Measurements from ENCODE around the gene MYG1.
"Not testable (repeated sequence)": the region's sequence is repeated elsewhere in the genome, so short reads cannot be mapped to it uniquely, and the experiment has no call there.

Gene MYG1

GRCh38 chr12:53327435-53328042 is 28.0 kb downstream of the MYG1 start:
- ATAC-seq (ENCODE audit: low read depth) (no peak), DNase-seq (ENCODE audit: low spot score in 2 of 2) (no peak)
- H3K27me3 Mint-ChIP-seq = peaks cover 18% of the 10 kb centered on the region
- H3K4me3 Mint-ChIP-seq = no peak overlapping the region
- no peaks in the 10 kb centered on the region for H3K9me3 Mint-ChIP-seq
- no peaks in the 10 kb centered on the region for H3K36me3 Mint-ChIP-seq
- peaks cover 14% of the 10 kb centered on the region for H3K4me1 Mint-ChIP-seq
- H3K27ac Mint-ChIP-seq = no peak overlapping the region

GRCh38 chr12:53328043-53328435 is 28.5 kb downstream of the MYG1 start:
- Mint-ChIP-seq H3K9me3 (no peaks in the 10 kb centered on the region), H3K27ac (no peak overlapping the region), H3K36me3 (no peaks in the 10 kb centered on the region), H3K27me3 (peaks cover 18% of the 10 kb centered on the region), H3K4me1 (peaks cover 14% of the 10 kb centered on the region), H3K4me3 (no peak overlapping the region)
- no peak for ATAC-seq (ENCODE audit: low read depth)
- no peak for DNase-seq (ENCODE audit: low spot score in 2 of 2)

GRCh38 chr12:53330671-53331070 is 31.2 kb downstream of the MYG1 start:
- H3K27ac Mint-ChIP-seq = no peak overlapping the region
- H3K9me3 Mint-ChIP-seq = no peaks in the 10 kb centered on the region
- H3K27me3 Mint-ChIP-seq = peaks cover 36% of the 10 kb centered on the region
- H3K4me3 Mint-ChIP-seq = no peak overlapping the region
- no peaks in the 10 kb centered on the region for H3K36me3 Mint-ChIP-seq
- H3K4me1 Mint-ChIP-seq = peaks cover 8% of the 10 kb centered on the region
- ATAC-seq (ENCODE audit: low read depth) = no peak
- DNase-seq (ENCODE audit: low spot score in 2 of 2) = no peak

GRCh38 chr12:53332339-53332738 is 32.8 kb downstream of the MYG1 start:
- H3K27me3 Mint-ChIP-seq = peaks cover 43% of the 10 kb centered on the region
- not testable (repeated sequence) for DNase-seq (ENCODE audit: low spot score in 2 of 2); H3K4me3 Mint-ChIP-seq; H3K36me3 Mint-ChIP-seq; H3K9me3 Mint-ChIP-seq; ATAC-seq (ENCODE audit: low read depth); H3K27ac Mint-ChIP-seq
- peaks cover 14% of the 10 kb centered on the region for H3K4me1 Mint-ChIP-seq

GRCh38 chr12:53332744-53333143 is 33.2 kb downstream of the MYG1 start:
- Mint-ChIP-seq H3K9me3 (no peaks in the 10 kb centered on the region), H3K4me3 (no peak overlapping the region), H3K27me3 (peaks cover 41% of the 10 kb centered on the region), H3K4me1 (peaks cover 12% of the 10 kb centered on the region), H3K36me3 (no peaks in the 10 kb centered on the region), H3K27ac (no peak overlapping the region)
- DNase-seq (ENCODE audit: low spot score in 2 of 2) (no peak), ATAC-seq (ENCODE audit: low read depth) (no peak)

- DNase-seq (ENCODE audit: low spot score in 2 of 2) = no peak
- H3K27me3 Mint-ChIP-seq = peaks cover 44% of the 10 kb centered on the region
- peaks cover 14% of the 10 kb centered on the region for H3K4me1 Mint-ChIP-seq
- no peaks in the 10 kb centered on the region for H3K36me3 Mint-ChIP-seq
- no peak for ATAC-seq (ENCODE audit: low read depth)
- no peak overlapping the region for H3K4me3 Mint-ChIP-seq
- H3K27ac Mint-ChIP-seq = no peak overlapping the region
- H3K9me3 Mint-ChIP-seq = no peaks in the 10 kb centered on the region
Observed at GRCh38 chr12:53333289-53333688, 33.8 kb downstream of the MYG1 start.

GRCh38 chr12:53333845-53334244 is 34.4 kb downstream of the MYG1 start:
- no peaks in the 10 kb centered on the region for H3K36me3 Mint-ChIP-seq
- DNase-seq (ENCODE audit: low spot score in 2 of 2) (no peak), ATAC-seq (ENCODE audit: low read depth) (no peak)
- peaks cover 15% of the 10 kb centered on the region for H3K4me1 Mint-ChIP-seq
- no peaks in the 10 kb centered on the region for H3K9me3 Mint-ChIP-seq
- peaks cover 46% of the 10 kb centered on the region for H3K27me3 Mint-ChIP-seq
- H3K27ac Mint-ChIP-seq = no peak overlapping the region
- H3K4me3 Mint-ChIP-seq = no peak overlapping the region

GRCh38 chr12:53334822-53335221 is 35.3 kb downstream of the MYG1 start:
- Mint-ChIP-seq H3K9me3 (no peaks in the 10 kb centered on the region), H3K36me3 (no peaks in the 10 kb centered on the region), H3K4me1 (peaks cover 15% of the 10 kb centered on the region), H3K27ac (no peak overlapping the region), H3K27me3 (peaks cover 45% of the 10 kb centered on the region), H3K4me3 (no peak overlapping the region)
- no peak for ATAC-seq (ENCODE audit: low read depth)
- no peak for DNase-seq (ENCODE audit: low spot score in 2 of 2)

- H3K4me1 Mint-ChIP-seq = peaks cover 15% of the 10 kb centered on the region
- peak within 1 kb of the TSS; percentile 45 for H3K27ac Mint-ChIP-seq
- no peaks in the 10 kb centered on the region for H3K9me3 Mint-ChIP-seq
- no peaks in the 10 kb centered on the region for H3K36me3 Mint-ChIP-seq
- ATAC-seq (ENCODE audit: low read depth) = peak; percentile 91
- H3K27me3 Mint-ChIP-seq = peaks cover 43% of the 10 kb centered on the region
- DNase-seq (ENCODE audit: low spot score in 2 of 2) = peak in 1 of 2 donors; percentile 23
- no peak within 1 kb of the TSS for H3K4me3 Mint-ChIP-seq
Observed at GRCh38 chr12:53336181-53336681, 36.7 kb downstream of the MYG1 start, which contains the start of gene SP7. Gene SP7, minus strand, starts transcription at chr12:53336354. Its CDS starts 708 bp downstream, at chr12:53335646.

- H3K4me3 Mint-ChIP-seq = no peak overlapping the region
- H3K36me3 Mint-ChIP-seq = no peaks in the 10 kb centered on the region
- no peak overlapping the region for H3K27ac Mint-ChIP-seq
Observed at GRCh38 chr12:53338017-53338416, 38.5 kb downstream of the MYG1 start.

GRCh38 chr12:53338916-53339315 is 39.4 kb downstream of the MYG1 start:
- Mint-ChIP-seq H3K9me3 (no peaks in the 10 kb centered on the region), H3K4me1 (peaks cover 15% of the 10 kb centered on the region), H3K36me3 (no peaks in the 10 kb centered on the region), H3K27me3 (peaks cover 34% of the 10 kb centered on the region), H3K27ac (no peak overlapping the region), H3K4me3 (no peak overlapping the region)
- DNase-seq (ENCODE audit: low spot score in 2 of 2) (no peak), ATAC-seq (ENCODE audit: low read depth) (no peak)

More at GRCh38 chr12:53338017-53338416, 38.5 kb downstream of the MYG1 start:
- no peak for DNase-seq (ENCODE audit: low spot score in 2 of 2)
- H3K27me3 Mint-ChIP-seq = peaks cover 39% of the 10 kb centered on the region
- H3K4me1 Mint-ChIP-seq = peaks cover 15% of the 10 kb centered on the region
- ATAC-seq (ENCODE audit: low read depth) = no peak
- H3K9me3 Mint-ChIP-seq = no peaks in the 10 kb centered on the region

- DNase-seq (ENCODE audit: low spot score in 2 of 2) (no peak), ATAC-seq (ENCODE audit: low read depth) (no peak)
- Mint-ChIP-seq H3K4me1 (peaks cover 21% of the 10 kb centered on the region), H3K9me3 (no peaks in the 10 kb centered on the region), H3K4me3 (no peak overlapping the region), H3K27ac (no peak overlapping the region), H3K27me3 (peaks cover 23% of the 10 kb centered on the region), H3K36me3 (no peaks in the 10 kb centered on the region)
Observed at GRCh38 chr12:53340398-53340797, 40.9 kb downstream of the MYG1 start.

GRCh38 chr12:53343449-53343848 is 44.0 kb downstream of the MYG1 start:
- DNase-seq (ENCODE audit: low spot score in 2 of 2) (no peak), ATAC-seq (ENCODE audit: low read depth) (no peak)
- Mint-ChIP-seq H3K36me3 (no peaks in the 10 kb centered on the region), H3K27ac (no peak overlapping the region), H3K9me3 (no peaks in the 10 kb centered on the region), H3K4me1 (peaks cover 8% of the 10 kb centered on the region), H3K27me3 (peaks cover 6% of the 10 kb centered on the region), H3K4me3 (peak overlapping the region; percentile 25)

GRCh38 chr12:53343969-53344368 is 44.5 kb downstream of the MYG1 start:
- Mint-ChIP-seq H3K4me3 (peak overlapping the region; percentile 68), H3K4me1 (peaks cover 8% of the 10 kb centered on the region), H3K27me3 (peaks cover 6% of the 10 kb centered on the region), H3K27ac (no peak overlapping the region), H3K9me3 (no peaks in the 10 kb centered on the region), H3K36me3 (no peaks in the 10 kb centered on the region)
- no peak for DNase-seq (ENCODE audit: low spot score in 2 of 2)
- no peak for ATAC-seq (ENCODE audit: low read depth)

GRCh38 chr12:53344487-53344823 is 45.0 kb downstream of the MYG1 start:
- Mint-ChIP-seq H3K4me3 (peak overlapping the region; percentile 68), H3K36me3 (no peaks in the 10 kb centered on the region), H3K27ac (no peak overlapping the region), H3K27me3 (peaks cover 6% of the 10 kb centered on the region), H3K4me1 (peaks cover 8% of the 10 kb centered on the region), H3K9me3 (no peaks in the 10 kb centered on the region)
- DNase-seq (ENCODE audit: low spot score in 2 of 2) (no peak), ATAC-seq (ENCODE audit: low read depth) (no peak)

Measured in memory B cell (primary cell).